Measurements from ENCODE around the gene C1orf226. TPM values are rescaled to one million over a fixed set of nuclear protein-coding genes. Genes with fewer than 3 reads are reported as not detected.

C1orf226 gene
- total RNA-seq, 3 donors from 2014 or later: 4.2 to 21.1 (median 13.8) TPM

DNA sequence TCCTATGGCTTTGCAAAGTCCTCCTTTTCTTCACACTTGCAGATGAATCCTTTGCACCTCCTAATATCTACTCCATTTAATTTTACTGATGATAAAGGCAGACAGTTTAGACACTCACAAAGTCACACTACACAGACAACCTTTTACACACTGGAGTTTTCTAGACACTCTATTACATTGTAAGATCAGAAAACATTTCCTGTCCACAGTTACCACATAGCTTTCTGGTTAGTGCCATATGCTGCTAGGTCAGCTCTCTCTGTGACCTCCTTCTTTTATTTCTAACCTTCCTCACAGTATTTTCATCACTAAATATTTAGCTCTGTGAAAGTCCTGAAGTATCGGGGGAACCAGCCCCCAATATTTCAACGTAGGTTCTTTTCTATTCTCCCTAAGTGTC, 25.3 kb downstream of the C1orf226 start:
- Histone ChIP-seq H3K27ac (no peak overlapping the region), H3K9me3 (no peaks in the 10 kb centered on the region), H3K36me3 (no peaks in the 10 kb centered on the region), H3K4me3 (no peak overlapping the region), H3K4me1 (no peaks in the 10 kb centered on the region), H3K27me3 (no peaks in the 10 kb centered on the region)
- no peak for TF ChIP-seq POLR2A (IDR thresholded peaks at IDR 0.05)
- TF ChIP-seq, protein P1, sequence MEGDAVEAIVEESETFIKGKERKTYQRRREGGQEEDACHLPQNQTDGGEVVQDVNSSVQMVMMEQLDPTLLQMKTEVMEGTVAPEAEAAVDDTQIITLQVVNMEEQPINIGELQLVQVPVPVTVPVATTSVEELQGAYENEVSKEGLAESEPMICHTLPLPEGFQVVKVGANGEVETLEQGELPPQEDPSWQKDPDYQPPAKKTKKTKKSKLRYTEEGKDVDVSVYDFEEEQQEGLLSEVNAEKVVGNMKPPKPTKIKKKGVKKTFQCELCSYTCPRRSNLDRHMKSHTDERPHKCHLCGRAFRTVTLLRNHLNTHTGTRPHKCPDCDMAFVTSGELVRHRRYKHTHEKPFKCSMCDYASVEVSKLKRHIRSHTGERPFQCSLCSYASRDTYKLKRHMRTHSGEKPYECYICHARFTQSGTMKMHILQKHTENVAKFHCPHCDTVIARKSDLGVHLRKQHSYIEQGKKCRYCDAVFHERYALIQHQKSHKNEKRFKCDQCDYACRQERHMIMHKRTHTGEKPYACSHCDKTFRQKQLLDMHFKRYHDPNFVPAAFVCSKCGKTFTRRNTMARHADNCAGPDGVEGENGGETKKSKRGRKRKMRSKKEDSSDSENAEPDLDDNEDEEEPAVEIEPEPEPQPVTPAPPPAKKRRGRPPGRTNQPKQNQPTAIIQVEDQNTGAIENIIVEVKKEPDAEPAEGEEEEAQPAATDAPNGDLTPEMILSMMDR (IDR thresholded peaks at IDR 0.05): no peak
- TF ChIP-seq POLR2AphosphoS5 (IDR thresholded peaks at IDR 0.05): no peak
- intact Hi-C loops (cut with DNase I; ENCODE audit: low total_unique reads): loop anchor here (10.0 kb wide), 1 partner anchor 1378 kb away; no protein-coding TSS in a partner anchor
- DNase-seq (ENCODE audit: low spot score in 2 of 2): no peak

DNA sequence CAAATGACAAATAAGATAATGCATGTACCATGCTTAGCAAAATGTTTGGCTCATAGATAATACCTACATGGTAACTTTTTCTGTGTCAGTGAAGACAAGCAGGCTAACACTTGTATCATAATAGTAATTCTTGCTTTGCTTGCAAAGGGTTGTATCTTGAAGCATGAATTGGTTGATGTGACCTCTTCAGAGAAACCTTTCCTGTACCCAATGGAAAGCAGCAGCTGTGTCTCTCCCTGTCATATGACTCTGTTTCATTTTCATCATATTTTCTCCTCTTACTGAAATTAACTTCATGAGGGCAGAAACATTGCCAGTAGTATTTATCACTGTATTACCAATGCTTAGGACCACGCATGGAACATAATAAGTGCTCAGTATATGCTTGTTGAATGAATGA, 26.0 kb downstream of the C1orf226 start:
- H3K9me3 ChIP-seq: no peaks in the 10 kb centered on the region
- intact Hi-C loops (cut with DNase I; ENCODE audit: low total_unique reads): loop anchor here (10.0 kb wide), 1 partner anchor 1377 kb away; no protein-coding TSS in a partner anchor
- no peak for TF ChIP-seq POLR2A (IDR thresholded peaks at IDR 0.05)
- TF ChIP-seq POLR2AphosphoS5 (IDR thresholded peaks at IDR 0.05): no peak
- TF ChIP-seq, protein P1 (IDR thresholded peaks at IDR 0.05): no peak

DNA sequence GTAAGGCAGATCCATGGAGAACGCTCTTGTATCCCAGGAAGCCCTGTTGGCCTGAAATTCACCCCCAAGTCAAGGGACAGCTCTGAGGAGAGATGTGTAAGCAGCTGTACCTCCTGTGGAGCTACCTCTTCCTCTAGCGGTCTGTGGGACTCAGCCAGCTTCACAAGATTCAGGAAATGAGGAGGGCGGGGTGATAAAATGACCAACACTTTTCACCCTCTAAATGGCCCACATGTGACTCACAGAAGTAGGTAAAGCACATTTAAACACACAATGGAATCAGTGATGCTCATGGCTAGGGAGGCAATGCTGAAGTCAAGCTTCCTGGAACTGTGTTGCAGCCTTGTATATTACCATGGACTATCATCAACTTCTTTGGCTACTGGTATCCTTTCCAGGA, 30.5 kb downstream of the C1orf226 start, which contains the start of gene SH2D1B:
SH2D1B (minus strand) TSS at position 135 of the 400 bp plus-strand sequence; CDS start at position 15, 120 bp downstream.
- Histone ChIP-seq H3K9me3 (no peaks in the 10 kb centered on the region), H3K4me1 (no peaks in the 10 kb centered on the region), H3K4me3 (no peak within 1 kb of the TSS), H3K27me3 (no peaks in the 10 kb centered on the region), H3K36me3 (no peaks in the 10 kb centered on the region), H3K27ac (no peak within 1 kb of the TSS)
- intact Hi-C loops (cut with DNase I; ENCODE audit: low total_unique reads): no loop called here
- TF ChIP-seq POLR2A (IDR thresholded peaks at IDR 0.05) (no peak), POLR2AphosphoS5 (IDR thresholded peaks at IDR 0.05) (no peak)
- no peak for DNase-seq (ENCODE audit: low spot score in 2 of 2)

More for the DNA sequence above, 26.0 kb downstream of the C1orf226 start:
- no peak for DNase-seq (ENCODE audit: low spot score in 2 of 2)
- H3K36me3 ChIP-seq: no peaks in the 10 kb centered on the region
- H3K4me1 ChIP-seq: no peaks in the 10 kb centered on the region
- H3K27me3 ChIP-seq: no peaks in the 10 kb centered on the region
- H3K27ac ChIP-seq: no peak overlapping the region
- no peak overlapping the region for H3K4me3 ChIP-seq

GRCh38 chr1:162416215-162416614, 34.7 kb downstream of the C1orf226 start:
- Histone ChIP-seq H3K27ac (no peak overlapping the region), H3K36me3 (no peaks in the 10 kb centered on the region), H3K4me3 (no peak overlapping the region), H3K4me1 (no peaks in the 10 kb centered on the region), H3K9me3 (no peaks in the 10 kb centered on the region), H3K27me3 (no peaks in the 10 kb centered on the region)
- intact Hi-C loops (cut with DNase I; ENCODE audit: low total_unique reads): no loop called here
- TF ChIP-seq POLR2A (IDR thresholded peaks at IDR 0.05) (no peak), POLR2AphosphoS5 (IDR thresholded peaks at IDR 0.05) (no peak)
- TF ChIP-seq, protein P1 (IDR thresholded peaks at IDR 0.05): no peak
- DNase-seq (ENCODE audit: low spot score in 2 of 2): no peak

DNA sequence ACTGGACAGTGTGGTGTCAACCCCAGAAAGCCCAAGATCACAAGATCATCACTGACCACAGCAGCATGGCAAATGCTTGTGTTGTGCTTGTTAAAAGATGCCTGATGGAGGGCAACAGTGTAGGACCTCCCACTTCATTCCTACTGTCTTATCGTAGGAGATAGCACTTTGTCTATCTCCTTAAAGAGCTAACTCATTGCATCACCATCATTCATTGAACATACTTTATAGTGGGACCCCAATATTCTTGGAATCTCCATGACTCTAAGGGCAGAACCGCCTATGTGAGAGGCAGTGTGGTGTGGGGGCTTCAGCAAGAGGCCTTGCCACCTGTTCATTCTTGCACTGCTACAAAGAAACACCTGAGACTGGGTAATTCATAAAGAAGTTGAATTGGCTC, 35.4 kb downstream of the C1orf226 start:
- no peaks in the 10 kb centered on the region for H3K4me1 ChIP-seq
- H3K27ac ChIP-seq: no peak overlapping the region
- no peaks in the 10 kb centered on the region for H3K36me3 ChIP-seq
- H3K9me3 ChIP-seq: no peaks in the 10 kb centered on the region
- intact Hi-C loops (cut with DNase I; ENCODE audit: low total_unique reads): no loop called here
- TF ChIP-seq POLR2AphosphoS5 (IDR thresholded peaks at IDR 0.05) (no peak), POLR2A (IDR thresholded peaks at IDR 0.05) (no peak)
- TF ChIP-seq, protein P1 (IDR thresholded peaks at IDR 0.05): no peak
- no peaks in the 10 kb centered on the region for H3K27me3 ChIP-seq
- DNase-seq (ENCODE audit: low spot score in 2 of 2): no peak
- H3K4me3 ChIP-seq: no peak overlapping the region

All from breast epithelium (tissue), 4 donors.